NOMO-1 (cell line): ENCODE results near the gene RAB6C.
"Not testable (repeated sequence)": the region's sequence is repeated elsewhere in the genome, so short reads cannot be mapped to it uniquely, and the experiment has no call there.

Source experiments
- DNase-seq, 2 experiments: peaks; one replicate each; lab custom pipeline; 2025; ENCODE audit not compliant: unreplicated experiment in 2 of 2; lab: John Stamatoyannopoulos, UW

RAB6C gene

DNA sequence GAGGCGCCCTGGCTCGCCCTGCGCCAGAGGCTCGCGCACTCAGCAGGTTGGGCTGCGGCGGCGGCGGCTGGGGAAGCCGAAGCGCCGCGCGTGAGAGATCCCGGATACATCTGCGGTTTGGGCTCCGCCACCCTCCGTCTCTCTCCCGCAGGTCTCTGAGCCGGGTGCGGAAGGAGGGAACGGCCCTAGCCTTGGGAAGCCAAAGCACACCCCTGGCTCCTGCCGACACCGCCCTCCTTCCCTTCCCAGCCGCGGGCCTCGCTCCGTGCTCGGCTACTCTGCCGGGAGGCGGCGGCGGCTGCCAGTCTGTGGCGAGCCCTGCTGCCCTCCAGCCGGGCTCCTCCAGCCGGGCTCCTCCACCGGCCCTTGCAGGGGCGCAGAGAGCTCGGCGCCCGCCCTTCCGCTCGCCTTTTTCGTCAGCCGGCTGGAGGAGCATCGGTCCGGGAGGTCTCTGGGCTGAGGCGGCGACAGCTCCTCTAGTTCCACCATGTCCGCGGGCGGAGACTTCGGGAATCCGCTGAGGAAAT lies at the start of gene RAB6C:
TSS of gene RAB6C (plus strand) at position 38 of the 527 bp plus-strand sequence. CDS start at position 488, 450 bp downstream.
- DNase-seq = not testable (repeated sequence)

DNA sequence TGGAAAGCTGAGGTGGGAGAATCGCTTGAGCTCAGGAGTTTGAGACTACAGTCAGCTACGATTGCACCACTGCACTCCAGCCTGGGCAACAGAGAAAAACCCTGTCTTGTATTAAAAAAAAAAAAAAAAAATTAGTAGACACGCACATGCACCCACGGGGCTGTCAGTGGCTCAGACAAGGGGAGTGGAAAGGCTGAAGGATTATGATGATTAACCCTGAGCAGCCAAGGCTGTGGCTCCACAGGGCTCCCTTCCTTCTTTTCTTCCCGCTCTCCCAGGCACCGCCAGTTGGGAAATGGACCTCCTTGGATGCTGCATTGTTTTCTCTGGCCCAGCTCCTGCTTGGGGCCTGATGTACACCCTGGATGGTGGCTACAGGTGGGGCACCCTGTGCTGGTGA lies 49.0 kb upstream of the RAB6C start:
- DNase-seq = no peak

DNA sequence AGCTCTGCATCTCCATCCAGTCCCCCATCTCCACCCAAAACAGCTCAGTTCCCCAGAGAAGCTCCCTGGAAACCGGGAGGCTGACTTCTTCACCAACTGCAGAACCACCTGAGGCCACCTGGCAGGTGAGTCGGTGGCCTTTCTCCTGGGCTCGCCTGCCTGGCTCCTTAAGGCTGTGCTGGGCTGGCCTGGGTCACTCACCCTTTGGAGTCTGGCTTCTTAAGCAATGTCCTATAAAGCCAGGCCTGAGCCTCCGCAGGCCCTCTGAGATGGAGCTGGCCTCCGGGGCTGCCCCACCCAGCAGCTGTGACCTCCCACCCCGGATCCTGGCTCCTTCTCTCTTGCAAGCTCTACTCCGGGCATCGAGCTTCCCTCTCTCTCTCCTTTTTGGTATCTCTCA lies 46.1 kb upstream of the RAB6C start:
- DNase-seq = not testable (repeated sequence)

DNA sequence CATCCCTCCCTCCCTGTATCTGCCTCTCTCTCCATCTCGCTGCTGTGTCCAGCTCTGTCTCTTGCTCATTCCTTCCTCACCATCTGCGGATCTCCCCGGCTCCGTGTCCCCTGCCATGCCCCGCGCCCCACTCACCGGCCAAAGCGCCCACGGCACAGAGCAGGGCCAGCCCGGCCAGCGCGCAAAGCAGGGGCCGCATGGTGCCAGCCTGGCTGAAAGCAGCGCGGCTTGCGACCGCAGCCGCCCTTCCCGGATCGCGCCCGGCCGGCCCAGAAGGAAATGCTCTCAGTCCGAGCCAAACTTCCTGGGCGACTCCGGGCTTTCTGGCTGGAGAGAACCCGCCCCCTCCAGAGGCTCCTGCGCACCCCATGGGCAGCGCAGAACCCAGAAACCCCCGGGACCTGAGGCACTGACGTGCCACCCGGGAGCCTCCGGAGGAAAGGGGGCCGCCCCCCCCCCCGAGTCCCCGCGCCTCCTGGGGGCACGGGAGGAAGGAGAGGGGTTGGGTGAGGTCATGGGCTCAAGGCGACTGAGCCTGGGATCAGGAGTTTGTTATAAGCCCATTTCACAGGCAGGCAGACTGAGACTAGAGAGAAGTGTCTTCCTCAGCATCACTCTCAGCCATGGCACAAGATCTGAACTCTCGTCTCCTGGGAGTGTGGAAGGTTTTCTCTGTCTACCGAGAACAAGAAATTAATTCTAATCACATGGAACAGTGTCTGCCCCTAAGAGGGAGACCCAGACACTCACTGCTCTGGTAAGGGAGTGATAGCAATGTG lies 45.2 kb upstream of the RAB6C start:
- no peak for DNase-seq

DNA sequence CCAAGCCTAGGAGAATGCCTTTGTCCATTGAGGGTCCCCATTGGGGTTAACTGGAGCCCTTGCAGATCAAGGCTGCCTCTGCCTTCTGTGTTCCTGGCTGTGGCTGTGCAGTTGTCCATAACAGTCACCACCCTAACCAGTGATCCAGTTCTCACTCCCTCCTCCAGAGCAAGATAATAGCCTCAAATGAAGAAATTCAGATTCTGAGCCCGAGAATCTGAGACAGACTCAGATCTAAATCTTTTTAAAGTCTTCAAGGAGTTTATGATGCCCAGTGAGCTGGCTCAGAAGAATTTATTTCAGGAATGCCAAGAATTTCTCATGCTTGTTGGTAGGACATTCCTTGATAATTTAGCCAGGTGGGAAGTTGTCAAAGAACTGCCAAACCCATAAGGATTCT lies 44.3 kb upstream of the RAB6C start:
- no peak for DNase-seq

DNA sequence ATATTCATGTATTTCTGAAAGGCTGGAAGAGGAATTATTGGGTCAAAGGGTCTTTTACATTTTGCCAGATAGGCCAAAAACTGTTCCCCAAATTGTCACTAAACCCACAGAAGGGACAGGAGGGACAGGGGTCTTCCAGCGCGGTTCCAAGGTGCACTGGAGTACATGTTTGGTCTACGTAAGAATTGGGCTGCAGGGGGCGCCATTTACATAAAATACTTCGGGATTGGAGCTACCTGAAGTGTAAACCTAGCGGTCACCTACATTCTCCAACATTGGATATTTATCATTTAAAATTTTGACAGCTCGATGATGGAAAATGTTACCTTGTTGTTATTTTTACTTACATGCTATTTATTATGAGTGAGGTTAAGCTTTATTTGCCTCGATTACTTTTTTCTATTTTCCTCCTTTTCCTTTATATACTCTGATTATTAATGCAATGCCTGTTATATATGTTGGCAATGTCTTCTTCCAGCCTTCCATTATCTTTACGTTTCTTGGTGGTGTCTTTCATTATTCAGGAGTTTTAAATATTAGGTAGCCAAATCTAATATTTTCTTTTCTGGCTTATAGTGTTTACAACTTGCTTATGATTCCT lies 43.0 kb upstream of the RAB6C start:
- no peak for DNase-seq

DNA sequence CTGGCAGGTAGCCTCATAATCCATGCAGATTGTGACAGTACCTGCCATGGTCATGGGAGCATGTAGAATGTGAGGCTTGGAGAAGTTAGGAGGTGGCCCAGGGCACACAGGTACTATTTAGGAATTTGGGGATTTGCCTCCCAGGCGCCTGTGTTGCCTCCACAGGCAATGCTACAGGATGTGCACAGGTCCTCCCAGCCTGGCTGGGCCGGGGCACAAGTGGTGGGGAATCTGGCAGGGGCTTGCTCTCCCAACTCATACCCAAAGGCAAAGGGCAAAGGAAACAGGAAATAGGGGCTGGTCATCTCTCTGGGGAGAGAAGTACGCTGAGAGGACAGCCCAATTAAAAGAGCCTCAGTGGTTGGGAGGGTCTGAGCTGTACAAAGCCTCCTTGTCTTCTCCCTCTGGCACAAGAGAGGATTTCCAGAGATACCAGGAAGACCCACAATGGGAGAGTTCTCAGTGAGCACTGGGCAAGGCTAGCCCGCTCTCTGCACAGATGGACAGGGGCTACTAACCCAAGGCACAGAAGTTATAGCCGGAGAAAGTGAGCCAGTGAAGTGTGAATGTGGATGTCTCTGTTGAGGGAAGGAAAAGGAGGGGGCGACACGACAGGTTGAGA lies 40.5 kb upstream of the RAB6C start:
- not testable (repeated sequence) for DNase-seq

DNA sequence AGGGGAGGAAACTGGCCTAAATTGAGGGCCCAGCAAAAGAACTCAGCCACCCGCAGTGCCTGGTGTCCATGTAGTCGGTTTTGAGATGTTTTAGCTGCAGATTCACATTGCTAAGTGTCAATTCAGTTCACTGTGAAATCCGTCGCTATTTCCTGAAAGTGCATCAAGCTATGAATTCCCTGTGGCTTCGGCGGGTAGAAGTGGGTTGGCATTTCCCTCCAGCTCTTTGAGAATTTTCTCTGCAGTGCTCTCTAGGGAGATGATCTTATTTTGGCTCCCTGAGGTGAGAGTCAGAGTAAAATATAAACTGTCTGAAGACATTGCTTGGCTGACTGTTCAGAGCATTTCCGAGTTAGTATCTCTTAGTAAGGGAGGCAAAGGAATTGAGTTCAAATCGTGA lies 36.0 kb upstream of the RAB6C start:
- not testable (repeated sequence) for DNase-seq

DNA sequence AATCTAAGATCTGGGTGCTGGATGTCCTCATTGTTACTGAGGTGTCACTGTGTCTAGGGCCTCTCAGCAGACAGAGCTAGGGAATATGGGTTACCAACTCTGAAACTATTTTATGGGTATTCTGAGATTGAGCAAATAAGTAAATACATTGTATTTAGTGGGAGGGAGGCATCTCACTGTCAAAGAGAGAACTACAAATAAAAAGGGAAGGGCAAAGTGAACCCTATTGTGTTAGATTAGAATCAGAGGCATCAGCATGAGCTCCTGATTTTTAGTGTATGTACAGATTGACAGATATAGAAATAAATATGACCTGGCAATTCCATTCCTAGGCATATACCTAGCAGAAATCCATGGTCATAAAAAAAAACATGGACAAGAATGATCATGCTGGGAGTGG lies 33.9 kb upstream of the RAB6C start:
- DNase-seq = no peak

DNA sequence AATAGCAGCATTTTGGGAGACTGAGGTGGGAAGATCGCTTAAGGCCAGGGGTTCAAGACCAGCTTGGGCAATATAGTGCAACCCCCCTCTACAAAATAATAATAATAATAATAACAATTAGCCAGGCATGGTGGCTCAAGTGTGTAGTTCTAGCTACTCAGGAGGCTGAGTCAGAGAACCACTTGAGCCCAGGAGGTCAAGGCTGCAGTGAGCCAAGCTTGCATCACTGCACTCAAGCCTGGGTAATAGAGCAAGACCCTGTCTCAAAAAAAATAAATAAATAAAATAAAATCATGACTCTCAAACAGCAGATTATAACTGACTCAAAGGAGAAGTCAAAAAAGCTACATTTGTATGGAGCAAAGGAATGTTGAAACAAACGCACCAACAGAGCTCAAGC lies 31.8 kb upstream of the RAB6C start:
- not testable (repeated sequence) for DNase-seq

DNA sequence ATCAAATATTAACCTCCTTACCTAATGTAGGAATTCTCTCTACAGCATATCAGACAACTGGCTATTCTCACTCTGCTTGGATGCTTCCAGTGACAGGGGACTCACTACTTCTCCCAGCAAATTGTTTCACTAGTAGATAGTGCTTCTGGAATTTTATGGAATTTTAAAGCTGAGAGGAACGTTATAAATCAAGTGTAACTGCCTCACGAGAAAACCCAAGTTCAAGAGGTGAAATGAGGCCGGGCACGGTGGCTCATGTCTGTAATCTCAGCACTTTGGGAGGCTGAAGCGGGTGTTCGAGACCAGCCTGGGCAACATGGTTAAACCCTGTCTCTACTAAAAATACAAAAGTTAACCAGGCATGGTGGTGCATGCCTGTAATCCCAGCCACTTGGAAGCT lies 23.3 kb upstream of the RAB6C start:
- DNase-seq = not testable (repeated sequence)

DNA sequence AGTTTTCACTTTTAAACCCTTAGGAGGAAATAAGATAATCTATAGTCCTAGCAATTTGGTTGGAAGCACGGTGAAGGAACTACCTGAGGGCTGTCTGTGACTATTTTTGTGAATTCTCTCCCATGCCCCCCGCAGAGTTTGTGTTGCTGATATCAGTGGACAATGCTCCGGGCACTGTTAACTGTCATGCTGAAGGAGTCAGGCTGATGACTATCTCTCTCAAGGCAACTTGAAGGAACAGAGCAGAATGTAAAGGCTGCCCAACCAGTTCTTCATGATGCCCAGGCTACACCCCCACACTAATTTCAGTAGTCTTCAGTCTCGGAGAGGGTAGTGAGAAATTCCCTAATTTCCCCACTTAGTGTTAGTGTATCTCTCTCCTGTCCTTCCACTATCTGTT lies 21.6 kb upstream of the RAB6C start:
- no peak for DNase-seq

DNA sequence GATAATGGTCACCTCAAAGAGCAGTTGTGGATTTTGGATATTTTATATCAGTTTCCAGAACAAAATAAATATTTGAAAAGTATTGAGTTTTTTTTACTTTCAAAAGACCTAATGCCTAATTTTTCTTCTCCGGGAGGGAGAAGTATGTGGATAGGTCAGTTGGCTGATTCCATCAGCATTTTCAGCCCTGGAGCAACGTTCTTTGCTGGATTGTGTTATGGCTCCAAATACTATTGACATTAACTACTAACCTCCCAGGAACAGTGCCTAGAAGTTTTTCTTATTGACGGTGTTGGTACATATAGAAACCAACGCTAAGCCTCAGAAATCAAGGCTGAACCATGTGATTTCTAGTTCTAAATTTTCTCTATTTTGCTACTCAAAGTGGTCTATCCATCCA lies 20.7 kb upstream of the RAB6C start:
- DNase-seq = not testable (repeated sequence)

DNA sequence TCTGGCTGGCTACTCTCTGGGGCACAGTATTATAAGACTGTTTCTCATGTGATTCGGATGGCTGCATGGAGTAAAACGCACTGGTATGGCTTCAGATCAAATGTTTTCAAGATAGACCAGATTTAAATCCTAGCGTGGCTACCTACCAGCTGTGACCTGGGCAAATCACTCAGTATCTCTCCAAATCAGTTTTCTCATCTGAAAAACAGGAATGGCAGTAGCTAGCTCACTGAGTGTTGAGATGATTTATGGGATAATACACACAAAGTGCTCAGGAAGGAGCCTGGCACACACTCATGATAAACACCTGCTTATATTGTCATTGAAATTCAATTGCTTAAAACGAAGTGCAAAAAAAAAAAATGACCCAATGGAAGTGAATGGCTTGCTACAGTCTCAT lies 10.9 kb upstream of the RAB6C start:
- DNase-seq = not testable (repeated sequence)

DNA sequence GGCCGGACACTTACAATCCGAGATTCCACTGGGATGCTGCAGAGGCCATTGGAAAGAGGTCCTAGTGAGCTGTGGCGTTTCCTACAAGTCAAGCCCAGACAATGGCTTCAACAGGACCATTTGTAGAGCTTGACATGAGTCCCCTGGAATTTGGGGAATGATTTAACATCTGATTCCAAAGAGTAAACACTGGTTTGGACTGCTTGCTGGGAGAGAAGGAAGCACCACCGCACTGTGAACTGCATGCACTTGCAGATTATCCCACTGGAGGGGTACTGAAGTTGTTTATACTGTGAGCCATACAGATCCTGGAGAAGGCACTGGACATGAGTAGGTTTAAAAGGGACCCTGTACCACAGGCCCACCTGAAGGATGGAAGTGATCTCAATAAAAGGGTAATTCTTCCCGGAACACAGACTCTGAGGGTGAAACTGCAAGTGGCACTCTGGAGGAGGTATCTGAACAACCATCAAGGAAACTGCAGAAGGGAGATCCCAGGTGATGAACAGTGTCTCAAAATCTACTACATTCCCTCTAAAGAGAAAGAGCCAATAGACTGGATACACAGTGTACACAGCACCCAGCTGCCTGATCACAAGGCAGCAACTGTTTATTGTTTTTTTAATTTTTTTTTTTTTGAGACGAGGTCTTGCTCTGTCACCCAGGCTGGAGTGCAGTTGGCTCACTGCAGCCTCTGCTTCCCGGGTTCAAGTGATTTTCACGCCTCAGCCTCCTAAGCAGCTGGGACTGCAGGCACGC lies 4.3 kb upstream of the RAB6C start:
- DNase-seq = no peak

DNA sequence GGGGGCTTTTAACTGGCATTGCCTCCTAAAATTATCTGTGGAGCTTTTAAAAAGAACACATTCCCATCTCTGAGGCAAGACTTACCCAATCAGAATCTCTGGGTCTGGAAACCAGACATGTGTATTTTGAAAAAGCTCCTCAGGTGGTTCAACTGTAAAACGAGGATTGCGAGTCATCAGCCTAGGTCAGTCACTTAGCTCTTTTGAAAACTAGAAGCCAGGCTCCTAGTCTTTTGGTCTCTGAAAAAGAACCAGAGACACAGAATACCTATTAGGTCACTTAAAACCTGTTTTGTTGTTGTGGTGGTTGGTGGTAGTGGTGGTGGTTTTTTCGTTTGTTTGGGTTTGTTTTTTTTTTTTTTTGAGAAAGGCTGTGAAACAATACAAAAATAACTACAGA lies 2.5 kb upstream of the RAB6C start:
- not testable (repeated sequence) for DNase-seq

DNA sequence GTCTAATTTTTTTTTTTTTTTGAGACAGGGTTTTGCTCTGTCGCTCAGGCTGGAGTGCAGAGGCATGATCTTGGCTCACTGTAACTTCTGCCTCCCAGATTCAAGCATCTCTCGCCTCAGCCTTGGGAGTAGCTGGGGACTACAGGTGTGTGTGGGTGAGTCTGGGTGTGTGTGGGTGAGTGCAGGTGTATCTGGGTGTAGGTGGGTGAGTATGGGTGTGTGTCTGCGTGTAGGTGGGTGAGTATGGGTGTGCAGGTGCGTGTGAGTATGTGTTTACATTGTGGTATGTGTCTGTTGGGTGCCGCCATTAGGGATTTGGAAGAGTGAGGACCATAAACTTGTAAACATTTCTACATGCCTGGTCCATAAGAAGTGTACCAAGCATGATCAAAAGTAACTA lies 1.5 kb upstream of the RAB6C start:
- DNase-seq = no peak

DNA sequence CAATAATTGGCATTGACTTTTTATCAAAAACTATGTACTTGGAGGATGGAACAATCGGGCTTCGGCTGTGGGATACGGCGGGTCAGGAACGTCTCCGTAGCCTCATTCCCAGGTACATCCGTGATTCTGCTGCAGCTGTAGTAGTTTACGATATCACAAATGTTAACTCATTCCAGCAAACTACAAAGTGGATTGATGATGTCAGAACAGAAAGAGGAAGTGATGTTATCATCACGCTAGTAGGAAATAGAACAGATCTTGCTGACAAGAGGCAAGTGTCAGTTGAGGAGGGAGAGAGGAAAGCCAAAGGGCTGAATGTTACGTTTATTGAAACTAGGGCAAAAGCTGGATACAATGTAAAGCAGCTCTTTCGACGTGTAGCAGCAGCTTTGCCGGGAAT lies 780 bp downstream of the RAB6C start:
- peak in 1 of 2 experiments; percentile 13 for DNase-seq

DNA sequence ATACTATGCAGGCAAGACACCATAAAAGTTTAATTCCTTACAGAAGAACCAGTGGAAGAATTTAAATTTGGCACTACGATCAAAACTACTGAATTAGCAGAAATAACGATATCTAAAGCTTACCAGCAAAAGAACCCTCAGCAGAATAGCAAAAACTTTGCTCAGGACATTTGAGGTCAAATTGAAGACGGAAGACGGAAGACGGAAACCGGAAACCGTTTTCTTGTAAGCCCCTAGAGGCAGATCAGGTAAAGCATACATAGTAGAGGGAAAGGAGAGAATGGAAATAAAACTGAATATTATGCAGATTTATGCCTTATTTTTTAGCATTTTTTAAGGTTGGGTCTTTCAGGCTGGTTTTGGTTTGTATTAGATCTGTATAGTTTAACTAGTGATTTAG lies 2.2 kb downstream of the RAB6C start:
- DNase-seq = not testable (repeated sequence)

DNA sequence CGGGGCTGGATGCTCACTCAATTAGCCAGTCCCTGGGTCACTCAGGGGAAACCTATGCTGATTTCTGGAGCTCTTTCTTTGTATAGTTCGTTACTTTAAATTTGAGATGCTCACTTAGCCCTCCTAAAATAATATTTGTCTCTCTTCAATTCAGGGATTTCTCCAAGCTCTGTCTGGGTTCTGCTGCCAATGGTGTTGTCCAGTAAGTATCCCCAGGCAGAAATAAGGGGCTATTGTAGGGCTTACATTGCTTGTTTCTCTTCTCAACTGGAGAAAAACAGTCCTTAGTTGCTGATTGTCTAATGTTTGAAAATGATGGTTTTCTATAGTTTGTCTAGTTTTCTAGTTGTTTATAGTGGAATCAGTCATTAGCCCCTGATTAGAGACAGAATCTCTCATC lies 5.0 kb downstream of the RAB6C start:
- no peak for DNase-seq

DNA sequence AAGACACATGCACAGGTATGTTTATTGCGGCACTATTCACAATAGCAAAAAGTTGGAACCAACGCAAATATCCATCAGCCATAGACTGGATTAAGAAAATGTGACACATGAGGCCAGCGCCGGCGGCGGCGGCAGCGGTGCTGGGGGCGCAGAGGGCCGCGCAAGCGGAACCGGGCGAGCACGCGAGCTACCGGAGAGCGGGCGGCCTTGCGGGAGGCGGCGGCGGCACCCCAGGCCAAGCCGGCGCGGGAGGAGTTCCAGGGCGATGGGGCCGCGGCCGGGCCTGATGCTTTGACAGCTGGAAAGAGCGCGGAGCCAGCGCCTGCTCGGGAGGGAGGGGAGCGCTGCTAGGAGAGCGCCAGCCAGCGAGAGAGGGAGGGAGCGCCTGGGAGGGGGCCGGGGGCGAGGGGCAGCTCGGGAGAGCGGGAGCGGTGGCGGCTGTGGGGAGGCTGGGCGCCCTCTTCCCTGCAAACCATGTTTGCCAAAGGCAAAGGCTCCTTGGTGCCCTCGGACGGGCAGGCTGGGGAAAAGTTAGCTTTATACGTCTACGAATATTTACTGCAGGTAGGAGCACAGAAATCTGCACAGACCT lies 13.0 kb downstream of the RAB6C start:
- not testable (repeated sequence) for DNase-seq
